ENCODE data around the gene RBBP4. TPM values are rescaled to one million over a fixed set of nuclear protein-coding genes. Genes with fewer than 3 reads are reported as not detected.
"Not testable (repeated sequence)": the region's sequence is repeated elsewhere in the genome, so short reads cannot be mapped to it uniquely, and the experiment has no call there.

RBBP4 gene
- total RNA-seq, 1 donor from 2014 or later = 155 TPM

DNA sequence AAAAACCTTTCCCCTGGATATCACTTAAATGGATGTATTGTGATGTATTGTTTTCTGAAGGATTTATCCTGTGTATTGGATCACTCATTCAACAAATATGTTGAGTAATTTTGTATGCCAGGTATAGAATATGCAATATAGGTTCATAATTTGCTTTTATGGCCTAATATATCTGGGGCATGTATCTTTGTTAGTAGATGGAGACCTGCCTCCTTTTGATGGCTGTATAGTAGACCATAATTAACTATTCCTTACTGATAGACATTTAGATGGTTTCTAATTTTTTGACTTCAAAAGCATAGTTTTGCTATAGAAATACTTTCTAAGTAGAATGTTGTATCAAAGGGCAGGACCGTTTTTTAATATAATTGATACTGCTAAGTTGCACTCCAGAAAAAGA, 8.6 kb downstream of the RBBP4 start:
- H3K36me3 Mint-ChIP-seq (ENCODE audit: low read depth) = peaks cover 47% of the 10 kb centered on the region
- no peak overlapping the region for H3K27ac Mint-ChIP-seq (ENCODE audit: unreplicated experiment)
- H3K27me3 Mint-ChIP-seq (ENCODE audit: low read depth) = no peaks in the 10 kb centered on the region
- TF ChIP-seq, protein P1, sequence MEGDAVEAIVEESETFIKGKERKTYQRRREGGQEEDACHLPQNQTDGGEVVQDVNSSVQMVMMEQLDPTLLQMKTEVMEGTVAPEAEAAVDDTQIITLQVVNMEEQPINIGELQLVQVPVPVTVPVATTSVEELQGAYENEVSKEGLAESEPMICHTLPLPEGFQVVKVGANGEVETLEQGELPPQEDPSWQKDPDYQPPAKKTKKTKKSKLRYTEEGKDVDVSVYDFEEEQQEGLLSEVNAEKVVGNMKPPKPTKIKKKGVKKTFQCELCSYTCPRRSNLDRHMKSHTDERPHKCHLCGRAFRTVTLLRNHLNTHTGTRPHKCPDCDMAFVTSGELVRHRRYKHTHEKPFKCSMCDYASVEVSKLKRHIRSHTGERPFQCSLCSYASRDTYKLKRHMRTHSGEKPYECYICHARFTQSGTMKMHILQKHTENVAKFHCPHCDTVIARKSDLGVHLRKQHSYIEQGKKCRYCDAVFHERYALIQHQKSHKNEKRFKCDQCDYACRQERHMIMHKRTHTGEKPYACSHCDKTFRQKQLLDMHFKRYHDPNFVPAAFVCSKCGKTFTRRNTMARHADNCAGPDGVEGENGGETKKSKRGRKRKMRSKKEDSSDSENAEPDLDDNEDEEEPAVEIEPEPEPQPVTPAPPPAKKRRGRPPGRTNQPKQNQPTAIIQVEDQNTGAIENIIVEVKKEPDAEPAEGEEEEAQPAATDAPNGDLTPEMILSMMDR (IDR thresholded peaks at IDR 0.05) = no peak
- H3K4me1 Mint-ChIP-seq (ENCODE audit: low read depth) = peaks cover 14% of the 10 kb centered on the region
- peaks cover 2% of the 10 kb centered on the region for H3K9me3 Mint-ChIP-seq (ENCODE audit: low read depth)
- DNase-seq (ENCODE audit: low spot score) = no peak
- H3K4me3 Mint-ChIP-seq (ENCODE audit: unreplicated experiment) = no peak overlapping the region

DNA sequence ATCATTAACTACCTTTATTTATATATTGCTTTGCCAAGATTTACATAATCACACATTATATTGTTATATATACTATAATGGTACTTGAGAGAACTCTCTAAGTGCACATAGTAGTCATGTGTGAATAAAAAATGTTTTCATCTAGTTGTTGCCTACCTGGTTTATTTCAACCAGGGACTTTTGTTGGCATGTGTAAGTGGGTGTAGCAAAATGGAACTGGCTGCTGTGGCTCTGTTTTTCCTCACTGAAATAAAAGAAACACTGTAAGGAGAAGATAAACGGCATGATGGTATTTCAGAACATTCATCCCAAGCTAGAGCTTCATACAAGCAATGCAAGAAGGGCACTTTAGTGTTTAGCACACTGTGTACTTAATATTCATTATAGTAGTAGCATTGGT, 14.9 kb downstream of the RBBP4 start:
- Mint-ChIP-seq H3K27ac (ENCODE audit: unreplicated experiment) (no peak overlapping the region), H3K4me1 (ENCODE audit: low read depth) (no peaks in the 10 kb centered on the region), H3K9me3 (ENCODE audit: low read depth) (peaks cover 2% of the 10 kb centered on the region), H3K27me3 (ENCODE audit: low read depth) (no peaks in the 10 kb centered on the region), H3K36me3 (ENCODE audit: low read depth) (peaks cover 33% of the 10 kb centered on the region), H3K4me3 (ENCODE audit: unreplicated experiment) (no peak overlapping the region)
- TF ChIP-seq, protein P1 (IDR thresholded peaks at IDR 0.05) = no peak
- no peak for DNase-seq (ENCODE audit: low spot score)

DNA sequence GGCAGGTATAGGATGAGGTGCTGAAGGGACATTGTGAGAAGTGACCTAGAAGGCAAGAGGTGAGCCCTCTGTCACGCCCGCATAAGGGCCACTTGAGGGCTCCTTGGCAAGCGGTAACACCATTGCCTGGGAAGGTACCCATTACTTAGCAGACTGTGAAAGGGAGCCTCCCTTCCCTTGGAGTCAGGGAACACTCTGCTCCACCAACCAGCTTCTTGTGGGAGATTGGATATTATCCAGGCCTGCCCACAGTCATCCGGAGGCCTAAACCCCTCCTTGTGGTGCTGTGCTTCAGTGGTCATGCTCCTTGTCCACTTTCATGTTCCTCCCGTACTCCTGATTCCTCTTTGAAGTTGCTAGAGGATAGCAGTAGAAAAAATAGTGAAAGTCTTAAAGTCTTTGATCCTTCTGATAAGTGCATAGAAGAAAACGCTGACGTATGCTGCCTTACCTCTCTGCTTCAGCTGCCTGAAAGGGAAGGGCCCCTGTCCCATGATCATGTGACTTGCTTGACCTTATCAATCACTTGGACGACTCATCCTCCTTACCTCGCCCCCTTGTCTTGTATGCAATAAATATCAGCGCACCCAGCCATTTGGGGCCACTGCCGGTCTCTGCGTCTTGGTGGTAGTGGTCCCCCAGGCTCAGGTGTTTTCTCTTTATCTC, 16.0 kb downstream of the RBBP4 start:
- no peaks in the 10 kb centered on the region for H3K9me3 Mint-ChIP-seq (ENCODE audit: low read depth)
- no peaks in the 10 kb centered on the region for H3K4me1 Mint-ChIP-seq (ENCODE audit: low read depth)
- no peak overlapping the region for H3K27ac Mint-ChIP-seq (ENCODE audit: unreplicated experiment)
- peaks cover 36% of the 10 kb centered on the region for H3K36me3 Mint-ChIP-seq (ENCODE audit: low read depth)
- DNase-seq (ENCODE audit: low spot score) = no peak
- H3K27me3 Mint-ChIP-seq (ENCODE audit: low read depth) = no peaks in the 10 kb centered on the region
- no peak overlapping the region for H3K4me3 Mint-ChIP-seq (ENCODE audit: unreplicated experiment)
- TF ChIP-seq, protein P1 (IDR thresholded peaks at IDR 0.05) = no peak

DNA sequence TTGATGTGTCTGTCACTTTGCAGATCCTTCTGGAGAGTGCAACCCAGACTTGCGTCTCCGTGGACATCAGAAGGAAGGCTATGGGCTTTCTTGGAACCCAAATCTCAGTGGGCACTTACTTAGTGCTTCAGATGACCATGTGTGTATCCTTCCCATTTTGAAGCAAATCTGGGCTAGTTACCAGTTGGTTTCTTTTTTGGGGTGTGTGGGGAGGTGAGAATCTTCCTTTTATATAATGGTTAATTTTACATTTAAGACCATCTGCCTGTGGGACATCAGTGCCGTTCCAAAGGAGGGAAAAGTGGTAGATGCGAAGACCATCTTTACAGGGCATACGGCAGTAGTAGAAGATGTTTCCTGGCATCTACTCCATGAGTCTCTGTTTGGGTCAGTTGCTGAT, 17.7 kb downstream of the RBBP4 start:
- H3K27ac Mint-ChIP-seq (ENCODE audit: unreplicated experiment); H3K27me3 Mint-ChIP-seq (ENCODE audit: low read depth); H3K4me3 Mint-ChIP-seq (ENCODE audit: unreplicated experiment); DNase-seq (ENCODE audit: low spot score); H3K9me3 Mint-ChIP-seq (ENCODE audit: low read depth); H3K4me1 Mint-ChIP-seq (ENCODE audit: low read depth): not testable (repeated sequence)
- peaks cover 46% of the 10 kb centered on the region for H3K36me3 Mint-ChIP-seq (ENCODE audit: low read depth)

DNA sequence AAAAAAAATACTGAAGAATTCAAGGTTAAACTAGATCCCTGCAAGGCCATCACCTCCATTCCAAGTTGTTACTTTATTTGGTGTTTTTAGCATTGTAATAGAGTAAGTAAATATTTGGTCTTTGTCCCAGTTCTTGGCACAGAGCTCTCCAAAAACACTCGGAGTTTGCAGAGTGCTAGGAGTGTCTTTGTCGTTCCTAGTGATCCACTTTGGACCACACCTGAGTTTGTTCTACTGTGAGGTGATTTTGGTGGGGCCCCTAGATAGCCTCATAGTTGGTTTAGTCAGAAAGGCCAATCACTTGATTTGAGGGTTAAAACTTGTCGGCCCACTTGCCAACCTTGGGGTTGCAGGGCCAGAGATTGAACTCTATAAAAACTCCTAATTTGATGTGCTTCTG, 25.9 kb downstream of the RBBP4 start:
- no peak for DNase-seq (ENCODE audit: low spot score)
- Mint-ChIP-seq H3K27me3 (ENCODE audit: low read depth) (no peaks in the 10 kb centered on the region), H3K9me3 (ENCODE audit: low read depth) (no peaks in the 10 kb centered on the region), H3K4me1 (ENCODE audit: low read depth) (peaks cover 10% of the 10 kb centered on the region), H3K4me3 (ENCODE audit: unreplicated experiment) (no peak overlapping the region), H3K36me3 (ENCODE audit: low read depth) (peaks cover 44% of the 10 kb centered on the region), H3K27ac (ENCODE audit: unreplicated experiment) (peak overlapping the region; percentile 49)
- TF ChIP-seq, protein P1 (IDR thresholded peaks at IDR 0.05) = no peak

DNA sequence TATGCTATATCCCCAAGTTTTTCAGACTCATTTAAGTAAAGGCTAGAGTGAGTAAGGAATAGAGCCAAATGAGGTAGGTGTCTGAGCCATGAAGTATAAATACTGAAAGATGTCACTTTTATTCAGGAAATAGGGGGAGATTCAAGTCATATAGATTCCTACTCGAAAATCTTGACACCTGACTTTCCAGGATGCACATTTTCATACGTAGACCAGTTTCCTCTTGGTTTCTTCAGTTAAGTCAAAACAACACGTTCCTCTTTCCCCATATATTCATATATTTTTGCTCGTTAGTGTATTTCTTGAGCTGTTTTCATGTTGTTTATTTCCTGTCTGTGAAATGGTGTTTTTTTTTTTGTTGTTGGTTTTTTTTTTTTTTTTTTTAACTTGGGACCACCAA, 29.0 kb downstream of the RBBP4 start:
- not testable (repeated sequence) for H3K27ac Mint-ChIP-seq (ENCODE audit: unreplicated experiment); H3K4me3 Mint-ChIP-seq (ENCODE audit: unreplicated experiment); H3K27me3 Mint-ChIP-seq (ENCODE audit: low read depth); DNase-seq (ENCODE audit: low spot score); H3K9me3 Mint-ChIP-seq (ENCODE audit: low read depth)
- Mint-ChIP-seq H3K36me3 (ENCODE audit: low read depth) (peaks cover 33% of the 10 kb centered on the region), H3K4me1 (ENCODE audit: low read depth) (peaks cover 17% of the 10 kb centered on the region)
